PC-9 (cell line): ENCODE measurements around the gene FGF12.

Experiments used
- CTCF ChIP-seq: fragments of 200-600 bp; sonication (generic); conservative IDR thresholded peaks from 2 replicates; pipeline ENCODE4 v1.6.1; 2017; ENCODE audit warnings: mixed run types, antibody characterized with exemption, mild to moderate bottlenecking, moderate library complexity
- EZH2 ChIP-seq: fragments of 200-600 bp; sonication (generic); IDR thresholded peaks from 2 replicates; pipeline ENCODE4 v1.8.0; 2017; ENCODE audit warnings: antibody characterized with exemption, low read depth

- TF ChIP-seq CTCF (no peak), EZH2 (no peak)
These were observed 477.8 kb downstream of the FGF12 start for GRCh38 chr3:192249516-192249915.
